SK-N-MC (cell line): ENCODE data around the gene ZC2HC1C.

ENCODE experiments used
- EZH2 ChIP-seq: fragments of 200-600 bp; sonication (generic); IDR thresholded peaks from one replicate; pipeline ENCODE4 v1.6.1; 2017; ENCODE audit warnings: antibody characterized with exemption
- FOXP2 ChIP-seq: optimal IDR thresholded peaks from 2 replicates; pipeline ENCODE3; 2011; ENCODE audit warnings: mild to moderate bottlenecking, moderate library complexity; ENCODE audit not compliant: insufficient read depth; ENCODE audit errors: extremely low read length, control extremely low read depth
- POLR2AphosphoS5 ChIP-seq: IDR thresholded peaks from 2 replicates; pipeline ENCODE4 v1.6.1; 2012; ENCODE audit warnings: mild to moderate bottlenecking, low read depth, low read length, borderline replicate concordance

GRCh38 chr14:75121552-75121951 is 52.1 kb downstream of the ZC2HC1C start:
- TF ChIP-seq POLR2AphosphoS5, result no peak
- TF ChIP-seq EZH2, result no peak
- no peak for TF ChIP-seq FOXP2
